ENCODE data around the gene ZNF503.

Gene ZNF503

DNA sequence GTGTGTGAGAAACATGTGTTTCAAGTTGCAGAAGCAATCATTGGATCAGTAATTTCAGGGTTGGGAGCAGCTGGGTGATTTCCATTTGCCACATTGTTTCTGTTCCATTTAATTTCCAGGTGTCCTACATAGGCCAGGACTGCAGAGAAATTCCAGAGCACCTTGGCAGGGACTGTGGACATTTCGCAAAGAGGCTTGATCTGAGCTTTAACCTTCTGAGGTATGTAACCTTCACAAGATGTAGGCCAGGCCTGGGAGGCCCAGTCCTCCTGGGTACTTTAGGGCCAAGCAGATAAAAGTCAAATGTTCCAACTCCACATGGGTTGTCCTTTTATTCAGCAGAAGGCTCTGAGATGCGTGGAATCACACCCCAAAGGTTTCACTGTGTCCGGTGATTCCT lies 36.7 kb upstream of the ZNF503 start:
- in situ Hi-C loops (cut with HindIII; ENCODE audit: low sequenced_read_pairs): no loop called here
- no peak for TF ChIP-seq CTCF (IDR thresholded peaks at IDR 0.05; ENCODE audit: low read depth, low read length)
- no peak for DNase-seq (ENCODE audit: low read depth, low spot score)
- H3K4me3 ChIP-seq (ENCODE audit: low read depth, low read length): no peak overlapping the region

- H3K4me3 ChIP-seq (ENCODE audit: low read depth, low read length): no peak overlapping the region
- TF ChIP-seq CTCF (IDR thresholded peaks at IDR 0.05; ENCODE audit: low read depth, low read length): no peak
- in situ Hi-C loops (cut with HindIII; ENCODE audit: low sequenced_read_pairs): no loop called here
- no peak for DNase-seq (ENCODE audit: low read depth, low spot score)
Measured at GRCh38 chr10:75437693-75438092, 36.1 kb upstream of the ZNF503 start.

GRCh38 chr10:75436896-75437295 lies 35.3 kb upstream of the ZNF503 start:
- no peak overlapping the region for H3K4me3 ChIP-seq (ENCODE audit: low read depth, low read length)
- TF ChIP-seq CTCF (IDR thresholded peaks at IDR 0.05; ENCODE audit: low read depth, low read length): no peak
- DNase-seq (ENCODE audit: low read depth, low spot score): no peak
- in situ Hi-C loops (cut with HindIII; ENCODE audit: low sequenced_read_pairs): no loop called here

DNA sequence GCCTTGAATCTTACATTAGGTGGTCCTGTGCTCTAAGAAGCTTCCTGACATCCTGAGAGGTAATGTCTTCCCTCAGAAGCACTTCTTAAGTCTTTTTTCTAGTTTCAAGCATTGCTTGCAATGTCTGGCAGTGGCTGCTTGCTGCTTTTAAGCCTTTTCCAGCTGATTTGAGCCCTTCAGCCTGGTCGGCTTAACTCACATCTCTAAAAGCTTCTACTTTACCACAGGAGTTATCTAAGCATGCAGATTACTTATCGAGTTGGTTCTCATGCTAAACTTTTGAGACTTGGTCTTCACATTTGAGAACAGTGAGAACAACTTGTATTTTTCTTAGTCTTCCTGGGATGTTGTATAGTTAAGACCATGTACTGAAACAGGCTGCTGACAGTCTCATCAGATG lies 33.7 kb upstream of the ZNF503 start:
- in situ Hi-C loops (cut with HindIII; ENCODE audit: low sequenced_read_pairs): no loop called here
- DNase-seq (ENCODE audit: low read depth, low spot score): no peak
- H3K4me3 ChIP-seq (ENCODE audit: low read depth, low read length): no peak overlapping the region
- TF ChIP-seq CTCF (IDR thresholded peaks at IDR 0.05; ENCODE audit: low read depth, low read length): no peak

- DNase-seq (ENCODE audit: low read depth, low spot score): no peak
Measured at GRCh38 chr10:75434291-75434690, 32.7 kb upstream of the ZNF503 start.

DNA sequence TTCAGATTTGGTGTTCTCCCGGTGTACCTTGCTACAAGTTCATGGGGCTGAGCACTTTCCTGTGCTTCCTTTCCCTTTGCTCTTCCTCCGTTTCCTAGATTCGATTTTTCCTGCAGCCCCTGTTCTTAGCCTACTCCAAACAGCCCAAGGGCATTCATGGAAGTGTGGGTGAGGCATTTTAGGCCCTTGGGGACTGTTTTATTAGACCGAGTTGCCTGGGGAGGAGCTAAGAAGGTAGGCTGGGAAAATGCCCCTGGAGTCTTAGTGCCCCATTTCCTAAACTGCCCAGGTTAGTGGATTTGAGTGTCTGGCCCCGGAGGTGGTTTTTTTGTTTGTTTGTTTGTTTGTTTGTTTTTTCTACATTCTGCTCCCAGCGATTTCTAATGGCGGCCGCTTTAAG lies 31.7 kb upstream of the ZNF503 start:
- DNase-seq (ENCODE audit: low read depth, low spot score): no peak

More at GRCh38 chr10:75434291-75434690, 32.7 kb upstream of the ZNF503 start:
- in situ Hi-C loops (cut with HindIII; ENCODE audit: low sequenced_read_pairs): no loop called here
- TF ChIP-seq CTCF (IDR thresholded peaks at IDR 0.05; ENCODE audit: low read depth, low read length): no peak
- no peak overlapping the region for H3K4me3 ChIP-seq (ENCODE audit: low read depth, low read length)

More for the DNA sequence above, 31.7 kb upstream of the ZNF503 start:
- in situ Hi-C loops (cut with HindIII; ENCODE audit: low sequenced_read_pairs): no loop called here
- no peak for TF ChIP-seq CTCF (IDR thresholded peaks at IDR 0.05; ENCODE audit: low read depth, low read length)
- H3K4me3 ChIP-seq (ENCODE audit: low read depth, low read length): no peak overlapping the region

Data from astrocyte of the spinal cord (primary cell).